ENCODE data around the gene NCBP3.

The NCBP3 gene

DNA sequence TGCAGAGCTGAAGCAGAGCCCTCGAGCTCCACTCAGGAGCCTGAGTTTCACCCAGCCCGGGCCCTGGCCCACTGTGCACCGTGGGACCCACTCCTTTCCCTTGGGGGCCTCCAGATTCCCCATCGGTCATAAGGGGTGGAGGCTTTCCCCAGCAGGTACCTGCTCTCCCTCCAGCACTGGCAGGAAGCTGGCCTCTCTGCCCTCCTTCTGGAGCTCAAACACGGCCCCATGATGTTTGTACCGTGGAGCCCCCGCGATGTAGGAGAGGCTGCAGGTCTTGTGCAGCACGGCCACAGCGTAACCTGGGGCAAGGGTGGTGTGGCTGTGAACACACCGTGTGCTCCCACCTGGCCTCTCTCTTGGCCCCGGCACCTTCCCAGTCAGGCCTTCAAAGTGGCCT is 92.4 kb downstream of the NCBP3 start:
- TF ChIP-seq, protein P1, sequence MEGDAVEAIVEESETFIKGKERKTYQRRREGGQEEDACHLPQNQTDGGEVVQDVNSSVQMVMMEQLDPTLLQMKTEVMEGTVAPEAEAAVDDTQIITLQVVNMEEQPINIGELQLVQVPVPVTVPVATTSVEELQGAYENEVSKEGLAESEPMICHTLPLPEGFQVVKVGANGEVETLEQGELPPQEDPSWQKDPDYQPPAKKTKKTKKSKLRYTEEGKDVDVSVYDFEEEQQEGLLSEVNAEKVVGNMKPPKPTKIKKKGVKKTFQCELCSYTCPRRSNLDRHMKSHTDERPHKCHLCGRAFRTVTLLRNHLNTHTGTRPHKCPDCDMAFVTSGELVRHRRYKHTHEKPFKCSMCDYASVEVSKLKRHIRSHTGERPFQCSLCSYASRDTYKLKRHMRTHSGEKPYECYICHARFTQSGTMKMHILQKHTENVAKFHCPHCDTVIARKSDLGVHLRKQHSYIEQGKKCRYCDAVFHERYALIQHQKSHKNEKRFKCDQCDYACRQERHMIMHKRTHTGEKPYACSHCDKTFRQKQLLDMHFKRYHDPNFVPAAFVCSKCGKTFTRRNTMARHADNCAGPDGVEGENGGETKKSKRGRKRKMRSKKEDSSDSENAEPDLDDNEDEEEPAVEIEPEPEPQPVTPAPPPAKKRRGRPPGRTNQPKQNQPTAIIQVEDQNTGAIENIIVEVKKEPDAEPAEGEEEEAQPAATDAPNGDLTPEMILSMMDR (IDR thresholded peaks at IDR 0.05; ENCODE audit: extremely low read depth, missing control alignments) = no peak
- DNase-seq (ENCODE audit: low spot score) = no peak
